Tibial nerve (tissue), 4 donors: Measurements from ENCODE around the gene CCDC60.

Source experiments
- CTCF ChIP-seq, 5 experiments: fragments of 200-600 bp in 3 of 5; fragments of 450-650 bp in 2 of 5; sonication (generic) in 3 of 5; IDR thresholded peaks; one replicate each; pipeline ENCODE4 v1.5.1; 2016 to 2019; ENCODE audit warnings: antibody characterized with exemption in 5 of 5, mild to moderate bottlenecking in 3 of 5, moderate library complexity in 2 of 5
- EP300 ChIP-seq, 2 donors: sonication (generic); formaldehyde crosslinking; IDR thresholded peaks; one replicate each; pipeline ENCODE4 v1.6.1; 2017; ENCODE audit warnings: antibody characterized with exemption in 2 of 2, mild to moderate bottlenecking in 1 of 2
- POLR2A ChIP-seq, 2 donors: fragments of 450-650 bp; IDR thresholded peaks; one replicate each; pipeline ENCODE4 v1.6.1; 2017; ENCODE audit warnings: antibody characterized with exemption in 2 of 2, mild to moderate bottlenecking in 2 of 2, moderate library complexity in 2 of 2

GRCh38 chr12:119365451-119365850, 30.9 kb downstream of the CCDC60 start:
- no peak for TF ChIP-seq POLR2A (IDR thresholded peaks at IDR 0.05)
- TF ChIP-seq CTCF (IDR thresholded peaks at IDR 0.05), result no peak
- no peak for TF ChIP-seq EP300 (IDR thresholded peaks at IDR 0.05)
